ENCODE measurements around the gene SEPSECS.

DNA sequence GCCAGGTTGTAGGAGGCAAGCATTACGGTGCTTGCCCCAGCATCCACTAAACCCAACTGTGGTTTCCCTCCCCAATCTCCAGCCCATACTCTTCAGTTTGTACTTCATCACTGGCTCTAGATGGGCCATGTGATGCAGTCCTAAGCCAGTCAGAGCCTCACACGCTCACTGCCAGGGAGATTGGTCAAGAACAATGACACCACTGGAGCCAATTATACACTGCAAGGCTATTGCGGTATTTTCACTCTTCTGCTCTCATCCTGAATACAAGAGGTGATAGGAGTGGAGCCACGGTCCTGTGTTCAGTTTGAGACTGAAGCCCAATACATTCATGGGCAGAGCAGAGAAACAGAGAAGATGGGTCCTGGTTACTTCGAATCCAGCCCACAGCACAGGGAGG lies 58.4 kb downstream of the SEPSECS start:
- no peak for TF ChIP-seq CTCF (IDR thresholded peaks at IDR 0.05)
- no peak for TF ChIP-seq POLR2A (IDR thresholded peaks at IDR 0.05)
- TF ChIP-seq EP300 (IDR thresholded peaks at IDR 0.05) = no peak

Data from tibial nerve (tissue), 4 donors.